ENCODE measurements around the gene P2RY12.

DNA sequence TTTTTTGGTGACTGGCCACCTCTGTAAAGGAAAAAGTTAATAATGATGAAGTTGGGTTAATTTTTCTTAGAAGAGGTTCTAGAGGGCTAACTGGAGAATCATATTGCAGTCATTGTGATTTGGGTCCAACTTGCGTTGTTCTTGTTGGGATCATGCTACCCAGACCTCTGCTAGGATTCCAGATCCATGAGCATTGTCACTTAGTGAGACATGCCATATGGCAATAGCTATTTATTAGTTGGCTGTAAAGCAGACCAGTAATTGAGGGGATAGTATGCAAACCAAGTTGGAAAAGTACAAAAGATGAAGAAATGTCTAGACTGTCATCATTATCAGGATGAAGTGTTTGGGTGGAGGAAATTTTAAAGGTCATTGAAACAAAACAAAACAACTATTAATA, 30.7 kb upstream of the P2RY12 start:
- no peak for TF ChIP-seq POLR2A (IDR thresholded peaks at IDR 0.05; ENCODE audit: low read depth, low read length)
- TF ChIP-seq POLR2AphosphoS5 (IDR thresholded peaks at IDR 0.05; ENCODE audit: insufficient read depth, low read depth, low read length) = no peak
- TF ChIP-seq, protein P1, sequence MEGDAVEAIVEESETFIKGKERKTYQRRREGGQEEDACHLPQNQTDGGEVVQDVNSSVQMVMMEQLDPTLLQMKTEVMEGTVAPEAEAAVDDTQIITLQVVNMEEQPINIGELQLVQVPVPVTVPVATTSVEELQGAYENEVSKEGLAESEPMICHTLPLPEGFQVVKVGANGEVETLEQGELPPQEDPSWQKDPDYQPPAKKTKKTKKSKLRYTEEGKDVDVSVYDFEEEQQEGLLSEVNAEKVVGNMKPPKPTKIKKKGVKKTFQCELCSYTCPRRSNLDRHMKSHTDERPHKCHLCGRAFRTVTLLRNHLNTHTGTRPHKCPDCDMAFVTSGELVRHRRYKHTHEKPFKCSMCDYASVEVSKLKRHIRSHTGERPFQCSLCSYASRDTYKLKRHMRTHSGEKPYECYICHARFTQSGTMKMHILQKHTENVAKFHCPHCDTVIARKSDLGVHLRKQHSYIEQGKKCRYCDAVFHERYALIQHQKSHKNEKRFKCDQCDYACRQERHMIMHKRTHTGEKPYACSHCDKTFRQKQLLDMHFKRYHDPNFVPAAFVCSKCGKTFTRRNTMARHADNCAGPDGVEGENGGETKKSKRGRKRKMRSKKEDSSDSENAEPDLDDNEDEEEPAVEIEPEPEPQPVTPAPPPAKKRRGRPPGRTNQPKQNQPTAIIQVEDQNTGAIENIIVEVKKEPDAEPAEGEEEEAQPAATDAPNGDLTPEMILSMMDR (IDR thresholded peaks at IDR 0.05; ENCODE audit: extremely low read depth in 1 of 2, insufficient read depth in 1 of 2, low read depth in 1 of 2, low read length in 2 of 2) = no peak
- TF ChIP-seq JUN (IDR thresholded peaks at IDR 0.05; ENCODE audit: borderline replicate concordance, insufficient read depth, insufficient read length, low read depth) = no peak
- TF ChIP-seq EZH2 (IDR thresholded peaks at IDR 0.05; ENCODE audit: borderline replicate concordance, low read depth, low read length, severe bottlenecking) = no peak
